Breast epithelium (tissue), 3 donors: ENCODE measurements around the gene MECR.

Source experiments
- CTCF ChIP-seq, 3 donors: fragments of 450-650 bp; IDR thresholded peaks; one replicate each; pipeline ENCODE4 v1.5.1; 2016 to 2017; ENCODE audit warnings: antibody characterized with exemption in 3 of 3, mild to moderate bottlenecking in 3 of 3, moderate library complexity in 3 of 3
- POLR2AphosphoS5 ChIP-seq, 3 donors: sonication (generic); formaldehyde crosslinking; IDR thresholded peaks; one replicate each; pipeline ENCODE4 v1.6.1; 2017; ENCODE audit warnings: antibody characterized with exemption in 3 of 3

GRCh38 chr1:29186252-29186651 is 44.5 kb downstream of the MECR start:
- TF ChIP-seq CTCF (IDR thresholded peaks at IDR 0.05) (no peak), POLR2AphosphoS5 (IDR thresholded peaks at IDR 0.05) (no peak)
